GM04504 (cell line): Measurements from ENCODE around the gene TTYH2.
"Not testable (repeated sequence)": the region's sequence is repeated elsewhere in the genome, so short reads cannot be mapped to it uniquely, and the experiment has no call there.

Source experiments
- DNase-seq: peaks from one replicate; pipeline ENCODE4 v3.0.0-alpha.2; 2012; ENCODE audit warnings: low read depth

The TTYH2 gene

GRCh38 chr17:74212913-74213791 lies at the start of gene TTYH2:
TTYH2 (plus strand) TSS chr17:74213571; CDS start chr17:74213588, 17 bp downstream.
- peak; percentile 65 for DNase-seq

- DNase-seq, result no peak
These were observed 49.5 kb upstream of the TTYH2 start for GRCh38 chr17:74163836-74164235.

GRCh38 chr17:74164446-74165045 lies 48.8 kb upstream of the TTYH2 start:
- DNase-seq, result no peak

GRCh38 chr17:74165797-74166365 lies 47.5 kb upstream of the TTYH2 start:
- no peak for DNase-seq

GRCh38 chr17:74170924-74171323 lies 42.4 kb upstream of the TTYH2 start:
- DNase-seq, result no peak

- DNase-seq, result no peak
These were observed 40.7 kb upstream of the TTYH2 start for GRCh38 chr17:74172700-74173099.

GRCh38 chr17:74176546-74177001 lies 36.8 kb upstream of the TTYH2 start:
- DNase-seq, result no peak

GRCh38 chr17:74177018-74177450 lies 36.3 kb upstream of the TTYH2 start:
- DNase-seq, result no peak

- DNase-seq, result no peak
These were observed 33.8 kb upstream of the TTYH2 start for GRCh38 chr17:74179576-74179975.

- no peak for DNase-seq
These were observed 33.0 kb upstream of the TTYH2 start for GRCh38 chr17:74180336-74180735.

- no peak for DNase-seq
These were observed 32.0 kb upstream of the TTYH2 start for GRCh38 chr17:74181341-74181740.

GRCh38 chr17:74182041-74182723 lies 31.2 kb upstream of the TTYH2 start:
- no peak for DNase-seq

GRCh38 chr17:74183411-74183810 lies 30.0 kb upstream of the TTYH2 start:
- no peak for DNase-seq

GRCh38 chr17:74185571-74186185 lies 27.7 kb upstream of the TTYH2 start:
- no peak for DNase-seq

- DNase-seq, result no peak
These were observed 26.9 kb upstream of the TTYH2 start for GRCh38 chr17:74186498-74186897.

- DNase-seq, result no peak
These were observed 25.6 kb upstream of the TTYH2 start for GRCh38 chr17:74187761-74188160.

- DNase-seq, result not testable (repeated sequence)
These were observed 24.7 kb upstream of the TTYH2 start for GRCh38 chr17:74188687-74189086.

- no peak for DNase-seq
These were observed 23.2 kb upstream of the TTYH2 start for GRCh38 chr17:74190154-74190553.

- no peak for DNase-seq
These were observed 22.5 kb upstream of the TTYH2 start for GRCh38 chr17:74190807-74191406.

GRCh38 chr17:74192950-74193781 lies 20.2 kb upstream of the TTYH2 start:
- DNase-seq, result no peak

GRCh38 chr17:74194682-74195081 lies 18.7 kb upstream of the TTYH2 start:
- no peak for DNase-seq
